ENCODE data around the gene RALGAPA1.
A peak's percentile ranks its signal among the peaks of the same experiment; 100 is the strongest.
"Not testable (repeated sequence)": the region's sequence is repeated elsewhere in the genome, so short reads cannot be mapped to it uniquely, and the experiment has no call there.

Gene RALGAPA1

GRCh38 chr14:35821564-35822411 is 12.7 kb upstream of the RALGAPA1 start:
- DNase-seq, result peak; percentile 17

GRCh38 chr14:35819591-35820540 is 10.8 kb upstream of the RALGAPA1 start:
- DNase-seq, result no peak

GRCh38 chr14:35818346-35819115 is 9.4 kb upstream of the RALGAPA1 start:
- DNase-seq, result peak; percentile 23

GRCh38 chr14:35814371-35815005 is 5.4 kb upstream of the RALGAPA1 start:
- DNase-seq, result peak; percentile 87

- no peak for DNase-seq
These were observed 1.9 kb upstream of the RALGAPA1 start for GRCh38 chr14:35810963-35811362.

- DNase-seq, result no peak
These were observed 502 bp upstream of the RALGAPA1 start for GRCh38 chr14:35809597-35809996.

- peak; percentile 65 for DNase-seq
These were observed 938 bp downstream of the RALGAPA1 start for GRCh38 chr14:35808076-35808637.

GRCh38 chr14:35807131-35807961 is 1.7 kb downstream of the RALGAPA1 start:
- no peak for DNase-seq

- no peak for DNase-seq
These were observed 2.8 kb downstream of the RALGAPA1 start for GRCh38 chr14:35806006-35806907.

- DNase-seq, result no peak
These were observed 11.3 kb downstream of the RALGAPA1 start for GRCh38 chr14:35797796-35798195.

- DNase-seq, result peak; percentile 24
These were observed 19.4 kb downstream of the RALGAPA1 start for GRCh38 chr14:35789651-35790050.

GRCh38 chr14:35786856-35787255 is 22.2 kb downstream of the RALGAPA1 start:
- no peak for DNase-seq

GRCh38 chr14:35783699-35784098 is 25.4 kb downstream of the RALGAPA1 start:
- DNase-seq, result no peak

GRCh38 chr14:35779368-35779767 is 29.7 kb downstream of the RALGAPA1 start:
- no peak for DNase-seq

- not testable (repeated sequence) for DNase-seq
These were observed 31.5 kb downstream of the RALGAPA1 start for GRCh38 chr14:35777550-35777949.

- DNase-seq, result no peak
These were observed 32.3 kb downstream of the RALGAPA1 start for GRCh38 chr14:35776823-35777222.

- DNase-seq, result not testable (repeated sequence)
These were observed 33.0 kb downstream of the RALGAPA1 start for GRCh38 chr14:35776085-35776484.

GRCh38 chr14:35766700-35767082 is 42.4 kb downstream of the RALGAPA1 start:
- no peak for DNase-seq

GRCh38 chr14:35766036-35766699 is 42.9 kb downstream of the RALGAPA1 start:
- no peak for DNase-seq
